ENCODE measurements around the gene ATXN7L1.

- TF ChIP-seq POLR2AphosphoS5 (IDR thresholded peaks at IDR 0.05) (no peak), CTCF (IDR thresholded peaks at IDR 0.05) (no peak)
Observed at GRCh38 chr7:105567024-105567423, 309.4 kb downstream of the ATXN7L1 start.

Data from gastroesophageal sphincter (tissue), 3 donors.